Measurements from ENCODE around the gene ANKRD2.

The ANKRD2 gene

GRCh38 chr10:97623277-97623676 lies 50.7 kb downstream of the ANKRD2 start (continued):
- TF ChIP-seq HIC1 (tag by site-specific recombination; IDR thresholded peaks at IDR 0.05) (no peak), HOXC10 (CRISPR knock-in tag; IDR thresholded peaks at IDR 0.05) (no peak), ZNF560 (tag by site-specific recombination; IDR thresholded peaks at IDR 0.05; ENCODE audit: borderline replicate concordance) (no peak)

- Histone ChIP-seq H3K4me1 (ENCODE audit: control insufficient read depth, insufficient read depth, low read length) (no peaks in the 10 kb centered on the region), H3K9me3 (ENCODE audit: control insufficient read depth, insufficient read depth, low read depth, low read length) (no peaks in the 10 kb centered on the region), H3K4me3 (ENCODE audit: low read depth, low read length) (no peak overlapping the region), H3K36me3 (ENCODE audit: control insufficient read depth in 2 of 2, insufficient read depth in 1 of 2, low read length in 2 of 2) (no peaks in the 10 kb centered on the region), H3K27ac (ENCODE audit: extremely low read depth, low read depth, low read length) (no peak overlapping the region)
- ChIA-PET CTCF (interaction anchor here (0.6 to 1.1 kb wide), 2 partner anchors 105 to 217 kb away, joined by 3 read pairs; no protein-coding TSS in a partner anchor), POLR2A (no interaction called here)
- no peak for TF ChIP-seq GFI1B (tag by site-specific recombination; IDR thresholded peaks at IDR 0.05)
- TF ChIP-seq, protein P1, sequence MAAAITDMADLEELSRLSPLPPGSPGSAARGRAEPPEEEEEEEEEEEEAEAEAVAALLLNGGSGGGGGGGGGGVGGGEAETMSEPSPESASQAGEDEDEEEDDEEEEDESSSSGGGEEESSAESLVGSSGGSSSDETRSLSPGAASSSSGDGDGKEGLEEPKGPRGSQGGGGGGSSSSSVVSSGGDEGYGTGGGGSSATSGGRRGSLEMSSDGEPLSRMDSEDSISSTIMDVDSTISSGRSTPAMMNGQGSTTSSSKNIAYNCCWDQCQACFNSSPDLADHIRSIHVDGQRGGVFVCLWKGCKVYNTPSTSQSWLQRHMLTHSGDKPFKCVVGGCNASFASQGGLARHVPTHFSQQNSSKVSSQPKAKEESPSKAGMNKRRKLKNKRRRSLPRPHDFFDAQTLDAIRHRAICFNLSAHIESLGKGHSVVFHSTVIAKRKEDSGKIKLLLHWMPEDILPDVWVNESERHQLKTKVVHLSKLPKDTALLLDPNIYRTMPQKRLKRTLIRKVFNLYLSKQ (tag by site-specific recombination; IDR thresholded peaks at IDR 0.05; ENCODE audit: borderline replicate concordance) = no peak
- no peak for TF ChIP-seq ZFHX2 (tag by site-specific recombination; conservative IDR thresholded peaks at IDR 0.05)
- no peak for TF ChIP-seq ZNF16 (tag by site-specific recombination; IDR thresholded peaks at IDR 0.05; ENCODE audit: low read depth)
- no peak for TF ChIP-seq PATZ1 (tag by site-specific recombination; IDR thresholded peaks at IDR 0.05)
- TF ChIP-seq ZFP41 (tag by site-specific recombination; IDR thresholded peaks at IDR 0.05; ENCODE audit: borderline replicate concordance) = no peak
- TF ChIP-seq SP3 (tag by site-specific recombination; IDR thresholded peaks at IDR 0.05) = no peak
- TF ChIP-seq PRDM6 (tag by site-specific recombination; IDR thresholded peaks at IDR 0.05) = no peak
- no peak for TF ChIP-seq ZNF423 (tag by site-specific recombination; IDR thresholded peaks at IDR 0.05)
- no peak for TF ChIP-seq ZBTB7A (tag by site-specific recombination; IDR thresholded peaks at IDR 0.05; ENCODE audit: low read depth)
These were observed 55.2 kb downstream of the ANKRD2 start for GRCh38 chr10:97627731-97628130.

- Histone ChIP-seq H3K4me3 (ENCODE audit: low read depth, low read length) (no peak overlapping the region), H3K9me3 (ENCODE audit: control insufficient read depth, insufficient read depth, low read depth, low read length) (no peaks in the 10 kb centered on the region), H3K4me1 (ENCODE audit: control insufficient read depth, insufficient read depth, low read length) (no peaks in the 10 kb centered on the region), H3K27ac (ENCODE audit: extremely low read depth, low read depth, low read length) (no peak overlapping the region), H3K36me3 (ENCODE audit: control insufficient read depth in 2 of 2, insufficient read depth in 1 of 2, low read length in 2 of 2) (no peaks in the 10 kb centered on the region)
- CTCF ChIA-PET = interaction anchor here (1.1 kb wide), 1 partner anchor 218 kb away, joined by 3 read pairs; no protein-coding TSS in a partner anchor
- POLR2A ChIA-PET = interaction anchor here (0.7 kb wide), 1 partner anchor 59 kb away, joined by 4 read pairs; no protein-coding TSS in a partner anchor
- no peak for TF ChIP-seq ZNF274 (IDR thresholded peaks at IDR 0.05; ENCODE audit: low read length)
- 0 out of 2 replicates have a peak, but pooled peaks have one; percentile 36 for TF ChIP-seq ZNF274 (tag by site-specific recombination; IDR thresholded peaks at IDR 0.05; ENCODE audit: borderline replicate concordance)
- TF ChIP-seq, protein P2, sequence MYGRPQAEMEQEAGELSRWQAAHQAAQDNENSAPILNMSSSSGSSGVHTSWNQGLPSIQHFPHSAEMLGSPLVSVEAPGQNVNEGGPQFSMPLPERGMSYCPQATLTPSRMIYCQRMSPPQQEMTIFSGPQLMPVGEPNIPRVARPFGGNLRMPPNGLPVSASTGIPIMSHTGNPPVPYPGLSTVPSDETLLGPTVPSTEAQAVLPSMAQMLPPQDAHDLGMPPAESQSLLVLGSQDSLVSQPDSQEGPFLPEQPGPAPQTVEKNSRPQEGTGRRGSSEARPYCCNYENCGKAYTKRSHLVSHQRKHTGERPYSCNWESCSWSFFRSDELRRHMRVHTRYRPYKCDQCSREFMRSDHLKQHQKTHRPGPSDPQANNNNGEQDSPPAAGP (tag by site-specific recombination; IDR thresholded peaks at IDR 0.05) = no peak
- no peak for TF ChIP-seq ZSCAN4 (tag by site-specific recombination; IDR thresholded peaks at IDR 0.05)
- no peak for TF ChIP-seq ZNF324 (tag by site-specific recombination; IDR thresholded peaks at IDR 0.05)
- TF ChIP-seq ZNF555 (tag by site-specific recombination; conservative IDR thresholded peaks at IDR 0.05) = no peak
- TF ChIP-seq ZBTB20 (tag by site-specific recombination; IDR thresholded peaks at IDR 0.05) = no peak
- no peak for TF ChIP-seq SP3 (tag by site-specific recombination; IDR thresholded peaks at IDR 0.05)
- no peak for TF ChIP-seq IKZF3 (tag by site-specific recombination; IDR thresholded peaks at IDR 0.05)
- TF ChIP-seq SP7 (tag by site-specific recombination; IDR thresholded peaks at IDR 0.05) = no peak
These were observed 55.6 kb downstream of the ANKRD2 start for GRCh38 chr10:97628228-97628627.
